Esophagus muscularis mucosa (tissue), 4 donors: ENCODE measurements around the gene SST.

Experiments
- CTCF ChIP-seq, 3 experiments: fragments of 200-600 bp in 2 of 3; fragments of 450-650 bp in 1 of 3; sonication (generic) in 2 of 3; IDR thresholded peaks; one replicate each; pipeline ENCODE4 v1.5.1; 2017 to 2019; ENCODE audit warnings: antibody characterized with exemption in 3 of 3, mild to moderate bottlenecking in 2 of 3, moderate library complexity in 1 of 3
- EP300 ChIP-seq: sonication (generic); formaldehyde crosslinking; IDR thresholded peaks from one replicate; pipeline ENCODE4 v1.6.1; 2017; ENCODE audit warnings: antibody characterized with exemption
- POLR2A ChIP-seq: fragments of 450-650 bp; IDR thresholded peaks from one replicate; pipeline ENCODE4 v1.6.1; 2017; ENCODE audit warnings: antibody characterized with exemption, moderate library complexity, mild to moderate bottlenecking, low read depth
- POLR2AphosphoS5 ChIP-seq, 2 donors: sonication (generic); formaldehyde crosslinking; IDR thresholded peaks; one replicate each; pipeline ENCODE4 v1.6.1; 2017; ENCODE audit warnings: antibody characterized with exemption in 2 of 2

- TF ChIP-seq POLR2A = no peak
- no peak for TF ChIP-seq CTCF (IDR thresholded peaks at IDR 0.05)
- no peak for TF ChIP-seq POLR2AphosphoS5 (IDR thresholded peaks at IDR 0.05)
- TF ChIP-seq EP300 = no peak
These were observed 7.3 kb downstream of the SST start for GRCh38 chr3:187662848-187663409.
